Heart left ventricle (tissue), 13 donors: ENCODE results near the gene CD34.

Experiments
- CTCF ChIP-seq, 12 donors: fragments of 200-600 bp; sonication (generic) in 4 of 12; IDR thresholded peaks; one replicate each; pipeline versions ENCODE4 v1.5.0 to v1.8.0; 2018 to 2022; ENCODE audit warnings: antibody characterized with exemption in 12 of 12, mild to moderate bottlenecking in 5 of 12
- POLR2A ChIP-seq, 2 donors: fragments of 450-650 bp; IDR thresholded peaks; one replicate each; pipeline ENCODE4 v1.6.1; 2017; ENCODE audit warnings: antibody characterized with exemption in 2 of 2, mild to moderate bottlenecking in 2 of 2, moderate library complexity in 2 of 2
- donor health status: ischemic (EF 13 %, LVEDD 7.1; RV severe dilation, severe dysfunction).
- donor health status: DM: no; HTN: yes; CAD: no.
- donor health status: DM: no; HTN: no; CAD: no.
- donor health status: ischemic (EF 25% LVEDD 6.9; RV normal size, moderate dysfunction).
- donor health status: ischemic (EF 25% LVEDD 5.7; RV mildly dilated, moderate dysfunction).
- donor health status: ischemic (EF 35%, LVEDD 5.7; RV mildly dilated, moderate dysfunction).
- donor health status: nonischemic (EF 11% LVEDD 7.7; RV severe dilation, severe dysfunction).
- donor health status: DM: yes; HTN: yes; CAD: no.
- donor health status: PGD.
- donor health status: ischemic (EF 29% LVEDD 5.4; RV normal size, mild dysfunction).
- donor health status: nonischemic (EF 23%, LVEDD 6.1; RV moderate dilation, normal function).

- TF ChIP-seq CTCF (IDR thresholded peaks at IDR 0.05) (no peak), POLR2A (IDR thresholded peaks at IDR 0.05) (no peak)
Measured at GRCh38 chr1:207854001-207854400, 56.9 kb downstream of the CD34 start.
